Inflammatory macrophage treated with lipopolysaccharide for 4 hours (primary cell): Measurements from ENCODE around the gene IPO7.
"Not testable (repeated sequence)": the region's sequence is repeated elsewhere in the genome, so short reads cannot be mapped to it uniquely, and the experiment has no call there.

Source experiments
- DNase-seq: peaks from one replicate; pipeline ENCODE4 v3.0.0-alpha.2; 2020

The IPO7 gene

DNA sequence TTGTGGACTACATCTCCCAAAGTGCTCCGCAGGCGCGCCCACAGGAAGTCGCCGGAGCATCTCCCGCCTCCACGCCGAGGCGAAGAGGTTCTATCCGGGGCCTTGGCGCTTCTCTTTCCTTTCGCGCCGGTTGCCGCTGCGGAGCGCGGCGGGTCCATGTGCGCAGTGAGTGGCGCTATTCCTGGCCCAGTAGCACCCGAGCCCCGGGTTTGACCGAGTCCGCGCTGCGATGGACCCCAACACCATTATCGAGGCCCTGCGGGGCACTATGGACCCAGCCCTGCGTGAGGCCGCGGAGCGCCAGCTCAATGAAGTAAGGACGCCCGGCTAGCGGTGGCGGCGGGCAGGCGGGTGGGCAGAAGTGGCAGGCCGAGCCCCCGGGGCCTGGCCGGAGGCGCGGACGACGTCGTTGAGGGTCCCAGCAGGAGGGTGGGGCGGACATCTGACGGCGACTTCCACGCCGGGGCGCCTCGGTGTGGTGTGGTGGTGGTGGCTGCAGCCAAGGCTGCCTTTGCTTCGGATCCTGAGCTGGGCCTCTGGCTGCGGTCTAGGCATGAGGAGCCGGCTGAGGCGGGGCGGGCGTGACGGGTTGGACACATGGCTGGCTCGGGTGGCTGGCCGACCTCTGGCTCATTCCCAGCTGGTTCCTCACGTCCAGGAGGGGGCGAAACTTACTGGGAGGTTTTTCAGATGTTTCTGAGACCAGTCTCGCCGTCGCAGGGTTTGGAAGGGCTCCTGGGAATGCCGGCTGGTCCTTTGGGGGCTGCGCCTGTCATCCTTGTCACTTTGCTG is at the start of gene IPO7:
Gene IPO7, plus strand, starts transcription at position 118 of the 792 bp plus-strand sequence. Its CDS starts 112 bp downstream, at position 230.
- peak; percentile 95 for DNase-seq

DNA sequence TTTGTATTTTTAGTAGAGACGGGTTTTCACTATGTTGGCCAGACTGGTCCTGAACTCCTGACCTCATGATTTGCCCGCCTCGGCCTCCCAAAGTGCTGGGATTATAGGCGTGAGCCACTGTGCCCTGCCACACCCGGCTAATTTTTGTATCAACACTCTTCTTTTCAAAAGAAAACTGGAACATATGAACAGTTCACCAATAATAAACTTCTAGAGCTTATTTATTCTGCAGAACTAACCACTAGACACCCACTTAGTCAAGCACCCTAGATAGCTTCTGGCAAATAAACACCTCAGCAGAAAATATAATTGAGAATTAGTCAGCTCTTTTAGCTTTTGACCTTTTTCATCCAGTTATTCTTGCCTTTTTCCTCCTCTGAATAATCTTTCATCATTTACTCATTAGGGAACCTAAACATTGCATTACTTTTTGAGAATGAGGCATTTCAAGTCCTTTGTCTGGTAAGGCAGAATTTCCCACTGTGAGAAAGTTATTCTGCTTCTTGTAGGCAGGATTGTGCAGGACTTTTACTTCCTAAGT is 42.7 kb upstream of the IPO7 start:
- DNase-seq = no peak

DNA sequence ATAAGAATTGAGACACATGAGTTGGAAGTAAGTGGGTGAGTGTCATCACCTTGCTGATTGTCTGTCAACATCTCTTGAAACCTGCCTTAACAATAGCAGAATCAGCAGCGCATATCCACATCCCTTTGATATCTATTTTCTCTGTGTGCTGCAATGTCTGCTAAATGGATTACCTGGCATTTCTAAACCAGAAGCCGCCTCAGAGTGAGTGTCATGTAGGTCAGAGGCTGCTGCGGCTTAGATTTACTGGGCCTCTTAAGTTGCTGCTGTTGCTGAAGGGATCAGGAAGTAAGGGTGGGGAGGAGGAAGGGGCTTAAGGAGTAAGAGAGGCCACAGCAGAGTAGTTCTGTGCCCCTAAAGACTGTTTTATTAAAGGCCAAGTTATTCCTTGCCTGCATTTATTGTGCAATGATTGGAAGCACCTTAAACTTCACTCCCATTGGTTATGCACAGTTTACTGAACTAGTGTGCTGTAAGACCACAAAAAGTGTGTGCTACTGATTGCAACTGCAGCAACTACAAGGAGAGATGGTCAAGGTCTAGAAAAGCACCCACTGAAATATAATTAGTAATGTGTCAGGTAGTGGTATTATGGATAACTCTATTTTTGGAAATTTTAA is 40.3 kb upstream of the IPO7 start:
- no peak for DNase-seq

DNA sequence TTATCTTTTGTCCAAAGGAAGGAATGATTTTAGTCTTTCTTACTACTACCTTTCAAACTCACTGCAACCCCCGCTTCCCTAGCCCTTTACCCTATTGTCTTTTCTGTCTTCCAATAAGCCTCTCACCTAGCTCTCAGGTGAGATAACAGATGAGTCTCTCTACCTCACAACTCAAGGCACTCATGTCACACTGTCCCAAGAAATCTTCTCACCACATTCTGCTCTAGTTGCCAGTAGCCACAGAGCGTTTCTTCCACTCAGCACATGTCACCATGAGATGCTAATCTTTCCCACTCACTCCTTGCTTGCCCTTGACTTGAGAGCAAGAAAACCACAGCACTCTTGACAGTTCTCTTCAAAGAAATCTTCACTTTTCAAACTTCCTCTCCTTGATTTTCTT is 37.4 kb upstream of the IPO7 start:
- DNase-seq = no peak

DNA sequence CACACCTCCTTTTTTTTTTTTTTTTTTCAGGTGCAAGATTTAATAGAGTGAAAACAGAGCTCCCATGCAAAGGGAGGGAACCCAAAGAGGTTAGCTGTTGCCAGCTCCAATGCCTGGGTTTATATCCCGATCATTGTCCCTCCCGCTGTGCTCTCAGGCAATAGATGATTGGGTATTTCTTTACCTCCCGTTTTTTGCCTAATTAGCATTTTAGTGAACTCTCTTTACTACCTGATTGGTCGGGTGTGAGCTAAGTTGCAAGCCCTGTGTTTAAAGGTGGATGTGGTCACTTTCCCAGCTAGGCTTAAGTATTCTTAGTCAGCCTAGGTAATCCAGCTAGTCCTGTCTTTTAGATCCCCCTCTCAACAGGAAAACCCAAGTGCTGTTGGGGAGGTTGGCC is 36.7 kb upstream of the IPO7 start:
- not testable (repeated sequence) for DNase-seq

DNA sequence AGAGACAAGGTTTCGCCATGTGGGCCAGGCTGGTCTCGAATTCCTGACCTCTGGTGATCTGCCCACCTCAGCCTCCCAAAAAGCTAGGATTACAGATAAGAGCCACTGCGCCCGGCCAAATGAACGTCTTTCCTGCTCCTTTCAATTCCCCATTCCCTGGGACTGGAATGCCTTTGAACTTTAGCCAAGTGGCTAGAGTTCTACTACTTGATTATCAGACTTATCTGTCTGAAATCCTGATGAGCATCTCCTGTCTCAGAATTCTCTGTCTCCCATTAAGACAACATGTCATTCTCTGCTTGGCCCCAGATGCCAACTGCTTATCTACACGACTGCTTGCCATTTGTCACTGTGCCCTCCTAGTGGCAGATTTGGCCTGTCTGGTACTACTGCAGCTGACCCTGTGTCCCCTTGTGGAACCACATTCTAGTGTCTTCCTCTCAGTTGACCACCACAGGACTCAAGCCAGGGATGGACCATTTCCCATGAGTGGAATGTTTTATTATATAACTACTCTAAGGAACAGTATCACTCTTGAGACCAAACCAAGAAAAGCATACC is 33.1 kb upstream of the IPO7 start:
- no peak for DNase-seq

DNA sequence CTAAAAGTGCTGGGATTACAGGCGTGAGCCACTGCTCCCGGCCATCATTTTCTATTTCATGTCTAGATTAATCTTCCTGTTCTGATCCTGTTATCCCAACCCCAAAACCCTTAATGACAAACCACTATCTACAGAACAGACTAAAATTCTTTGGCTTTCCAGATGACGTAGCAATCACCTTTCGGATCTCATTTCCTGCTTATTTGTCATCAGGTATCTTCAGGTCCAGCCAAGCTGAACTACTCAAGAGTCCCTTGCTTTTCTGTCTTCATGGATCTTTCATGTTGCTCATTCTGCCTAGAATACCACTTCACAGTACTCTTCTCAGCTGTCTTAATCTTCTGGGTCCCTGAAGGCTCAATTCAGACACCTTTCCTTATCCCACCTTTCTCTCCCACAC is 27.4 kb upstream of the IPO7 start:
- DNase-seq = no peak

DNA sequence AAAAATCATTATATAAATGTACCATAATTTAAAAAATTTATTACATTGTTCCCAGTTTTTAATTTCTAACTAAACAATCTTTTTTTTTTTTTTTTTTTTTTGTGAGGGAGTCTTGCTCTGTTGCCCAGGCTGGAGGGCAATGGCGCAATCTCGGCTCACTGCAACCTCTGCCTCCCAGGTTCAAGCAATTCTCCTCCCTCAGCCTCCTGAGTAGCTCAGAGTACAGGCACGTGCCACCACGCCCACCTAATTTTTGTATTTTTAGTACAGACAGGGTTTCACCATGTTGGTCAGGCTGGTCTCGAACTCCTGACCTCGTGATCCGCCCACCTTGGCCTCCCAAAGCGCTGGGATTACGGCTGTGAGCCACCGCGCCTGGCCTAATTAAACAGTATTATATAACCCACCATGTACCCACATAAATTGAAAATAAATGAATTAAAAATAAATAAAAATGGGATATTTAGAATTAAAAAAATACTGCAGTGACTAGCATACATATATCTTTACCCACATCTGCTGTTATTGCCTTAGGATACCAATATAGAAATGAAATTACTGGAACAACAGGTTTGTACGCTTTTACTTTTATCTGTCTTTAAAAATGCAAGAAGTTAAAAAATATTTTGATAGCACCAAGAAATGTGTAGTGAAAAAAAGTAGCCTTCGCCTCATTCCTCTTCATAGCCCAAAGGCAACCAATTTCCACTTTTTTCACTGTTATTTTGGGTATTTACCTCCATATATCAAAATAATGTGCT is 23.4 kb upstream of the IPO7 start:
- not testable (repeated sequence) for DNase-seq

DNA sequence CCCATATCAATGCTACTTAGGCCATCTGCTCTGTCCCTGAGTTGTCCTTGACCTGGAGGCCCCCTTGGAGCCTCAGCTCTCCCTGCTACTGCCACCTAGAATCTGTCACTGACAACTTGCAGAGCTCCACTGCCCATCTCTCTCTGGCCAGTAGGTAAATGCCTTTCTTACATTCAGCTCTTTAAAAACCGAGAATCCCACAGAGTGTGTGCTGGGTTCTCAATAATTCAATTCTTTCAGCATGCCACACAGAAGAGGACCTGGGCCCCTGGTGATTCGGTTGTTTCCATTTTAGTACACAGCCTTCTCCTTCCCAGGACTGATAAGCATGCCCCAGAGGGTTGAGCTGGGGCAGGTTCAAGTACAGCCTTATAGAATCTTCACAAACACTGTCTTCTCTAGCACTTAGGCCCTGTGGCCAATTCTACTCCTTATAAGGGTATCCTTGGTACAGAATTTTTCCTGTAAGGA is 22.0 kb upstream of the IPO7 start:
- DNase-seq = no peak

DNA sequence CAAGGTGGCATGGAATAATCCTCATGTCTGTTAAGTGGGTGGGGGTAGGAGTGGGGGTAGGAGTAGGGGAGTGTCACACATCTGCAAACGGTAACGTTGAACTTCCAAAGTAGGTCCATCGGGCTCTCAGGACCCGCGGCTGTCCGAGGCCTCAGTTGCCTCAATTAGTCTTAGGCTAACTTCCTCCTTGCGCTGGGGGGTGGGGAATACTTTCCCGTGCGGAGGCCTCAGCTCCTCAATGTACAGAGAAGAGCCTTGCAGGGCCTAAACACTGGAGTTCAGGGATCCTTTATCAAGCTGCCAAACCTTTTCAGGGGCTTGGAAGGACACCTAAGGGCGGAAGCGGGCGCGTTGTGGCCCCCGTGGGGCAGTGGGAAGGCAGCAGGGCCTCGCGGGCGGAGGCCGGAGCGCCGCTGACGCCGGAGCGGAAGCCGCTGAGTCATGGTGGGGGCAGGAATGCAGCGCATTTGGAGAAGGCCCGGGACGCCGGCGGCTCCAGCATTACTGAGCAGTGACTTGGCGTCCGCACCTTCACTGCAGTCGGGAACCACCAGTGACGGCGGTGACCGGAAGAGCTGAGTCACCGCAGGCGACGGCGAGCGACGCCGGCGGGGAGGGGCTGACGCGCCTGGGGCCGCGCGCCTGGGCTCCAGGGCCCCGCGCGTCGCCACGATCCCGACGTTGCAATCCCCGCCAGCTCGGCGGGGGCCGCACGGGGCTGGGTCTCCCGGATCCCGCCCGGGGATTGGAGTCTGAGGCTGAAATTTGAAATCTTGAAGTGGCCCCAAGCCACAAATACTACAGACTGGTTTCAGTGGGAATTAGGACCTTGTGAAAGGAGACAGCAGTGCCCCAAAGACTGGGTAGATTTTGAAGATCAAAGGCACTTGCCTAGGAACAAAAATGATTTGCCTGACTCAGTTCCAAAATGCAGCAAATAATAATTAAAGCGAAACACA is 20.2 kb upstream of the IPO7 start:
- DNase-seq = peak; percentile 99

DNA sequence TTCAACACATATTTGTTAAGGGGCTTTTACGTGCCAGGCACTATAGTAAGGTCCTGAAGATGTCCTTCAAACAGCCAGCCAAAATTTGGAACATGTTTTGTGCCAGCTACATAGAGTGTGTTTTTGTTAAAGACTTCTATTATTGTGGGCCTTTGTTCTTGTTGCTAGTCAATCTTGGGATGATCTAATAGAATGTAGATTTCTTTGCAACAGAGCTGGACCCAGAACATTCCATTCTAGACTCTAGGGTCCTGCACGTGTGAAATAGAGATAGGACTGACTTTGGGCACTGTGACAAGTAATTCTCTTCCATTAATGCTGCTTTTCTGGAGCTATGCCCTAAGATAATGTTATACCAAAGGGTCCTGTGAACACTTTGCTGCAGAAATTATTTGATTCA is 16.9 kb upstream of the IPO7 start:
- no peak for DNase-seq

DNA sequence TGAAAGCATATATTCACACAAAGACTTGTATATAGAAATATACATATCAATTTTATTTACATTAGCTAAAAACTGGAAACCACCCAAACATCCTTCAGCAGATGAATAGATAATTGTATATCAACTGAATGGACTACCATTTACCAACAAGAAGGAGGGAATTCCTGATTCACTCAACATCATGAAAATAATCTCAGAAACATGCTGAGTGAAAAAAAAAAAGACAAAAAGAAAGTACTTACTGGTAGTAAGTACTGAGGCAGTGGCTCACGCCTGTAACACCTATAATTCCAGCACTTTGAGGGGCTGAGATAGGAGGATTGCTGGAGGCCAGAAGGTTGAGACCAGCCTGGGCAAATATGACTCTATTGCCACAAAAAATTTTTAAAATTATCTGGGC is 7.4 kb upstream of the IPO7 start:
- DNase-seq = no peak

DNA sequence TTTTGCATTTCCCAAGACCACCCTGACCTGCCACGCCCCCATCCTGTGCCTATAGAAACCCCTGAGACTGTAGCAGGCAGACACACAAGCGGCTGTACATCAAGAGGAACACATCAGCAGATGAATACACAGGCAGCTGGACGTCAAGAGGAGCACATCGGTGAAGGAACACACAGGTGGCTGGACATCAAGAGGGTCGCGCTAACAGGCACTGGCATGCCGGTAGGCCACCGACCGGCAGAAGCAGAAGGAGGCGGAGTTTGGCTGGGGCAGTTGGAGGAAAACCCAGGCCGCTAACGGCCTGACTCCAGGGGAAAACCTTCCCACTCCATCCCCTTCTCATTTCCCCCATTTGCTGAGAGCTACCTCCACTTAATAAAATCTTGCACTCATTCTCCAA is 5.4 kb upstream of the IPO7 start:
- no peak for DNase-seq

DNA sequence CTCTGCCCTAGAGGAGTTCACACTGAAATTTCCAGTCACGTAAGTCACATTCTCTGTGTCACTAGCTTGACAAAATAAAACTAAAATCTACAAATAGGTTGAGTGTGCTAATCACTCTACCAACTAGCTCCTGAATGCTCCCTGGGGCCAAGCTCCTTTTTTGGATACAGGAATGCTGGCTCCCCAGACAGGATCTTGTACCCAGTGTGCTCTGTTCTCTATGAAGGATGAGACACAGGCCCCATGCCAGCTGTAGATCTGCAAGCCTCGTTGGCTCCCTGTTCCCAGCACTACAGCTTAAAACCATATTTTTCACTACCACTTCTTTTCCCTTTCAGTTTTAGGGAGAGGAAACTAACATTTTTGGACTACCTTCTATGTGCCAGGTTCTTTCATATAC is 3.7 kb upstream of the IPO7 start:
- DNase-seq = no peak

DNA sequence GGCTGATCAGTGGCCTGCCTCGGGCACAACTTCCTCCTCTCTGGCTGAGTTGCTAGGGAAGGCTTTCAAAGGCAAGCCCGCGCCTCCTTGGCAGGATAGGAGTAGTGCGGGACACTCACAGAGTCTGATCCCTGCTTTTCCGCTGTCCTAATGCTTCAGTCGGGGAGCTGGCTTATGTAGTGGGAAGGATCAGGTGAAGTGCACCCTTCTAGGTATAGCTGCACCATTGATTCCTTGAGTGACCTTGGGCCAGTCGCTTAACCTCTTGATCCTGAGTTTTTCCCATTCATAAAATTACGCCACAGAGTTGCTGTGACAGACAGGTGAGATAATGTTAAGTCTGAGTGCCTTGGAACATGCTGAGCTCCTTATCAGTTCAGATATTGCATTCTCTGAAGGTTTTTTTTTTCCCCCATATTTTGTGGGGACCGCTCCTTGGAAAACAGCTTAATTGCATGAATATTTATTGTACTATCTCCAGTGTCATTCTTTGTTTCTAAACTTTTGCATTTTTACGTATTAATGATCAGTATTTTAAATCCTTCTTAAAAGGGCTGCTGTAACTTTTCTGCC is 961 bp downstream of the IPO7 start:
- DNase-seq = no peak

DNA sequence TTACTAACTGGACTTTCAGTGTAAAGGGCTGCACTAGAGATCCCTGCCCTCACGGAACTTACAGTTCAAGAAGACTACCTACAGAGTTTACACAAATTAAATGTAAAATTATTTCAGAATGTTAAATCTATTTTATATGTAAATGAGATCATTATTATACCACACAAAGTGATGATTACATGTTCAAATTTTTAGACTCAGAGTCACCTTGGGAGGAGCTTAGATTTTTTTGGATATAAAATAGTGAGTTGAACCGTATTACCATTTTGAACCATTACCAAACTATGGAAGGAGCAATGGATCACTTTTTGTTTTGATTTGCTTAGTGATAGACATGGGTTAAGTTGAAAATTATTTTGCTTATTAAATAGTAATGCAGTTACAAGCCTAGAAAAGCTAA is 1.6 kb downstream of the IPO7 start:
- DNase-seq = no peak

DNA sequence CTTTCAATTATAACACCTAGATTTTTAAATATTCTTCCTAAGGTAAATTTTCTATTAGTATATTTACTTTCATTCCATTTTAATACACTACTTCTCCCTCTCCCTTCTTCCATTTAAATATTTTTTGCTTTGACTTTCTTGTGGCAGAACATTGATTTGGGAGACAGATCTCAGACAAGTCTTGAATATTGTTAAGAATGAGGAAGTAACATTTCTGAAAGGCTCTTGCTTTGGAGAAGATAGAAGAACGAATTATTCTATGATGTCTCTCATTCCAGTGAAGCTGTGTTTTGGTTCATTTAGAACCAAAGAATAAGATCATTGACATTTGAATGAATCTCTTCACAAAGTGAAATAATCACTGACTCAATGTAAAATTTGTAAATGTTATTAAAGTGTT is 2.4 kb downstream of the IPO7 start:
- DNase-seq = peak; percentile 30

DNA sequence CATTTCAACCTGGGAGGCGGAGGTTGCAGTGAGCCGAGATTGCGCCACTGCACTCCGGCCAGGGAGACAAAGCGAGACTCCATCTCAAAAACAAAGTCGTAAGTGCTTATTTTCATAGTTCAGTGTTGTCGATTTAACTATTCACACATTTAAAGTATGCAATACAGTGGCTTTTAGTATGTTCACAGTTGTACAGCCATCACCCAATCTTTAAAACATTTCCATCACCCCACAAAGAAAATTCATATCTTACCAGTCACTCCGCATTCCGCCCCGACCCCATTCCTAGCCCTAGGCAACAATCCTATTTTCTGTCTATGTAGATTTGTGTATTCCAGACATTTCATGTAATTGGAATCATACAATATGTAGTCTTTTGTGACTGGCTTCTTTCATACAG is 11.9 kb downstream of the IPO7 start:
- DNase-seq = no peak

DNA sequence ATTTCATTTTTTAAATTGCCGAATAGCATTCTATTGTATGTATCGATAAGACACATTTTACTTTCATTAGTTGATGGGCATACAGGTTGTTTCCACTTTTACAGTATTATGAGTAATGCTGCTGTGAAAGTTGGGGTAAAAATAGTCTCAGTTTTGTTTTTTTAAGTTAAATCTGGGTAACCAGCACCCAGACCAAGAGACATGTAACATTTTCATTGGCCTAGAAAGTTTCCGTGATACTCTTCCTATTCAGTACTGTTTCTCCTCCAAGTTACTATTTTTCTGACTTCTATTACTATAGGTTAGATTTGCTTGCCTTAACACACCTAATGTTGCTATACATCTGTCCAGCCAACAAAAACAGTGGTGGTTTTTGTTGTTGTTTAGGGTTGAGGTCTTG is 12.3 kb downstream of the IPO7 start:
- DNase-seq = no peak

DNA sequence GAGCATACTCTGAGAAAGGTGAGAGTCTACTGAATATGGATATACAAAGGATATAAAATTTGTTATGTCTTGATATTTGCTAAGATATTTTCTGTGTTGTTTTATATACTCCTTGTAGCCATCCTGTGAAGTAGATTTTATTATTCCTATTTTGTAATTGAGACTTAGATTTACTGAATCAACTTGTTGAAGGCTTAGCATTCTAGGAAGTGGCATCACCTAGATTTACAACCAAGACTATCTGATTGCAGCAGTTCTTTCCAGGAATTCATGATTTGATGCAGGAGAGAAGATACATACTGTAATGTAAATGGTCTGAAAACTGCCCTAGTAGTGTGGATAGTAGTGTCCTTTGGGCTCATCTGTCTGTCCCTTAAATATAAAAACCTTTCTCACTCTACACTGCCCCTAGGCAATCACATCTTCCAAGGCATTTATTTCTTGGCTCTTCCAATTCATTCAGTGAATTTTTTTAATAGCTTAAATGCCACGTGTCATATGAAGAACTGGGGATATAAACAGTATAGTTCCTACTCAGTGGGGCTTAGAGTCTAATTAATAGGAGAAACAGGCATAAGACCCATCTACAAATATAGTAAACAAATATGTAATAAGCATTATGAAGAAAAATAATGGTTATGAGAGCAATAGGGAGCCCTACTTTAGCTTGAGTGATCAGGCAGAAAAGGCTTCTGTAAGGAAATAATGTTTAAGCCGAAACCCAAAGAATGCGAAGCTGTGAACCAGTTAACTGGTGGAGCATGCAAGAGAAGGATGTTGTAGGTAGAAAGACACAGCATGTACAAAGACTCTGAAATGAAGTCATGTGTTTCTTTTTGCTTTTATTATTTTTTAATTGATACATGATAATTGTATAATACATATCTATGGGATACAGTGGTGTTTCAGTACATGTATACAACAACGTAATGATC is 13.6 kb downstream of the IPO7 start:
- DNase-seq = no peak

DNA sequence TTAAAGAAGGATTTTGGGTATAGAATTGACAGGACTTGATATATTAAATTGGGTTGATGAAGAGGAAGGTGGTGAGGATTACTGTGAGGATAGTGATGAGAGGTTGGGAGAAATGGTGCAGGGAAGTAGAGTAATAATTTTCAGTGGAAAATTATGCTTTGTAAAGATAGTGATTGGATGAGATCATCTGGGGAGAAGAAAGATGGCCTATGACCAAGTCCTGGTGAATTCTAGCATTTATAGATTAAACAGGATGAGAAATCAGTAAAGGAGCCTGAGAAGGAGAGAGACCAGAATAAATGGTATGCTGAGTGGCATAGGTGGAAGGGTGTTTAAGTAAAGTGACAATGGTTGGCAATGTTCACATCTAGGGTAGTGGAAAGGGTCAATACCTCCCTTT is 15.0 kb downstream of the IPO7 start:
- DNase-seq = no peak
